ENCODE measurements around the gene TTYH3.

DNA sequence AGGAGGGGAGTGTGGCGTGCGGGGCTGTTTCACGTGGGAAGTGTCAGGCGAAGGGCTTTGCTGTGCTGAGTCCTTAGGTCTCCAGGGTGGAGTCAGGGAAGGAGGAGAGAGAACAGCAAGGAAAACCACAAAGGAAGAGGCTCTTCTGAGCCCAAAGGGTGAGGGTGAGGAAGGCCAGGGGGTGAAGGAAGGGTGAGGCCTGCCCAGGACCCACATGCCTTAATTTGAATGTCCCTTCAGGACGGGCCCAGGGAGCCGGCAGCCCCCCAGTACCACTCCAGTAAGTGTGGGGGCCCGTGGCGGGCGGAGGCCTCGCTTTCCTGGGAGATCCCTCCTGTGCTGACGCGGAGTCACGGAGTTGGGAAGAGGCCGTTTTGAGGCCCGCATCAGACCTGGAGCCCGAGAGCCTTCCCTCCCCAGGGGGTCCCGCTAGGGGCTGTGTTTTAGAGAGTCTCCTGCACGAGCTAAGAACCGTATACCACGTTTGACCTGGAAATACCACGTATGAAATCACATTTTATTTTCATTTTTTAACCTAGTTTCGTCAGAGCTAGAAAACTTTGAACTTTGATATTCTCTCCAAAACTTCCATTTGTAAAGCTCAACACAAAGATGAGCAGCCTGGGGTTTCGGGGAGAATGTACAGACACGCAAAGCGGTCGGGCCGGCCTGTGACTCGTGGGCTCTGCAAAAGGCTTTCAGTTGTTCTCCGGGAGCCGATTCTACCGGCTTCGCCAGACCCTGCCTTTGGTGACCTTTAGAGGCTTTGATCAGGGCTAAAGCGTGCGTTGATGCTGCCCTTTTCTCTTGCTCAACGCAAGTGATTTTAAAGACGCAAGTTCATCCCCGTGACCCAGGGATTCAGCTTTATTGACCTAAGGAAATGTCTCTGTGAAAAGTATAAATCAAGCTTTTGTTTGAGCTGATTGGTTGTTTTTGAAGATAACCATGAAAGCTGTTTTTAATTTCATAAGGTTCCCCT, 23.6 kb upstream of the TTYH3 start:
- TF ChIP-seq TARDBP (IDR thresholded peaks at IDR 0.05) (no peak), FOXK2 (IDR thresholded peaks at IDR 0.05) (no peak), ARNT (IDR thresholded peaks at IDR 0.05) (no peak), SP1 (IDR thresholded peaks at IDR 0.05) (no peak), ZNF384 (IDR thresholded peaks at IDR 0.05) (no peak), FOXM1 (IDR thresholded peaks at IDR 0.05; ENCODE audit: borderline replicate concordance) (no peak), SUZ12 (IDR thresholded peaks at IDR 0.05) (no peak), BHLHE40 (IDR thresholded peaks at IDR 0.05; ENCODE audit: borderline replicate concordance) (no peak), ELF4 (IDR thresholded peaks at IDR 0.05) (no peak), L3MBTL2 (conservative IDR thresholded peaks at IDR 0.05) (no peak), HDGF (IDR thresholded peaks at IDR 0.05; ENCODE audit: borderline replicate concordance) (no peak), FOXA1 (IDR thresholded peaks at IDR 0.05) (no peak), NFRKB (IDR thresholded peaks at IDR 0.05) (no peak)
- TF ChIP-seq, protein P1, sequence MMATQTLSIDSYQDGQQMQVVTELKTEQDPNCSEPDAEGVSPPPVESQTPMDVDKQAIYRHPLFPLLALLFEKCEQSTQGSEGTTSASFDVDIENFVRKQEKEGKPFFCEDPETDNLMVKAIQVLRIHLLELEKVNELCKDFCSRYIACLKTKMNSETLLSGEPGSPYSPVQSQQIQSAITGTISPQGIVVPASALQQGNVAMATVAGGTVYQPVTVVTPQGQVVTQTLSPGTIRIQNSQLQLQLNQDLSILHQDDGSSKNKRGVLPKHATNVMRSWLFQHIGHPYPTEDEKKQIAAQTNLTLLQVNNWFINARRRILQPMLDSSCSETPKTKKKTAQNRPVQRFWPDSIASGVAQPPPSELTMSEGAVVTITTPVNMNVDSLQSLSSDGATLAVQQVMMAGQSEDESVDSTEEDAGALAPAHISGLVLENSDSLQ (IDR thresholded peaks at IDR 0.05): no peak

Measured in HEK293T (cell line).